B cell (primary cell): ENCODE measurements around the gene COL21A1. TPM values are rescaled to one million over a fixed set of nuclear protein-coding genes. Genes with fewer than 3 reads are reported as not detected.

Experiments used
- ATAC-seq: fragments of 200-7000 bp; cut with Tn5 transposase; one replicate; pipeline ENCODE4 v1.10.0; 2021; ENCODE audit warnings: low read depth, mild to moderate bottlenecking, moderate number of reproducible peaks, moderate library complexity
- CTCF ChIA-PET: fragments of 350-600 bp; sonication (Branson Sonifier 250); formaldehyde crosslinking; loops from one replicate; lab custom pipeline; 2021; ENCODE audit warnings: antibody characterized with exemption, inconsistent platforms; lab: Charles Lee
- POLR2A ChIA-PET: fragments of 350-600 bp; sonication (Branson Sonifier 250); formaldehyde crosslinking; loops from one replicate; lab custom pipeline; 2021; ENCODE audit warnings: antibody characterized with exemption; lab: Charles Lee
- DNase-seq: peaks from one replicate; pipeline ENCODE4 v3.0.0; 2013
- H2AFZ ChIP-seq: 2 replicates; pipeline ENCODE4 v1.6.1; 2012; ENCODE audit warnings: mild to moderate bottlenecking, low read depth, low read length; ENCODE audit not compliant: insufficient read depth, poor library complexity, severe bottlenecking
- H3K27ac ChIP-seq, 2 donors: 1 replicate in 1 of 2; 2 replicates in 1 of 2; pipeline ENCODE4 v1.5.1; 2012 to 2013; ENCODE audit warnings: low read length in 2 of 2, mild to moderate bottlenecking in 2 of 2, moderate library complexity in 1 of 2
- H3K27me3 ChIP-seq, 4 experiments: fragments of 200-600 bp in 1 of 4; sonication (generic) in 1 of 4; replicated peaks in 1 of 4; 1 replicate in 2 of 4; 2 replicates in 2 of 4; pipeline versions ENCODE4 v1.6.1 to v1.7.0; 2013 to 2016; ENCODE audit warnings: low read length in 3 of 4, mild to moderate bottlenecking in 2 of 4, mixed read lengths in 1 of 4, moderate library complexity in 1 of 4; ENCODE audit not compliant: insufficient read depth in 4 of 4, control insufficient read depth in 3 of 4; ENCODE audit errors: control extremely low read depth in 1 of 4
- H3K36me3 ChIP-seq, 2 experiments: replicated peaks in 1 of 2; 1 replicate in 1 of 2; 2 replicates in 1 of 2; pipeline versions ENCODE4 v1.6.1 to v1.7.1; 2013; ENCODE audit warnings: low read length in 1 of 2; ENCODE audit not compliant: insufficient read depth in 2 of 2, control insufficient read depth in 1 of 2; ENCODE audit errors: control extremely low read depth in 1 of 2, extremely low read depth in 1 of 2
- H3K4me1 ChIP-seq, 2 donors: fragments of 200-600 bp in 1 of 2; sonication (generic) in 1 of 2; 1 replicate in 1 of 2; 2 replicates in 1 of 2; pipeline versions ENCODE4 v1.5.1 to v1.6.1; 2013 to 2017; ENCODE audit warnings: low read length in 2 of 2; ENCODE audit not compliant: control insufficient read depth in 2 of 2, insufficient read depth in 2 of 2
- H3K4me2 ChIP-seq: replicated peaks from 2 replicates; pipeline ENCODE3; 2012; ENCODE audit warnings: mild to moderate bottlenecking, low read depth, low read length; ENCODE audit not compliant: poor library complexity, severe bottlenecking
- H3K4me3 ChIP-seq, 5 experiments: fragments of 200-600 bp in 1 of 5; sonication (generic) in 1 of 5; 1 replicate in 3 of 5; 2 replicates in 2 of 5; pipeline versions ENCODE4 v1.5.1 to v1.7.0; 2011 to 2016; ENCODE audit warnings: low read length in 4 of 5, mild to moderate bottlenecking in 4 of 5, low read depth in 2 of 5, control low read depth in 1 of 5, moderate library complexity in 1 of 5; ENCODE audit not compliant: insufficient read depth in 1 of 5; ENCODE audit errors: control extremely low read depth in 1 of 5, extremely low read depth in 1 of 5
- H3K79me2 ChIP-seq: fragments of 200-600 bp; sonication (generic); one replicate; pipeline ENCODE4 v1.6.0; 2016; ENCODE audit warnings: low read length; ENCODE audit not compliant: control insufficient read depth, insufficient read depth
- H3K9ac ChIP-seq: fragments of 200-600 bp; sonication (generic); 2 replicates; pipeline ENCODE4 v1.6.1; 2017; ENCODE audit warnings: mild to moderate bottlenecking, low read length, moderate library complexity
- H3K9me3 ChIP-seq, 3 donors: one replicate each; pipeline versions ENCODE4 v1.6.1 to v1.7.1; 2013; ENCODE audit warnings: low read length in 2 of 3; ENCODE audit not compliant: control insufficient read depth in 2 of 3, insufficient read depth in 1 of 3; ENCODE audit errors: control extremely low read depth in 1 of 3
- H4K20me1 ChIP-seq: 2 replicates; pipeline ENCODE4 v1.6.0; 2012; ENCODE audit warnings: mild to moderate bottlenecking, low read length; ENCODE audit not compliant: insufficient read depth, control insufficient read depth, poor library complexity, severe bottlenecking
- H3K27ac Mint-ChIP-seq: one replicate; pipeline ENCODE4 v1.8.0; 2021; ENCODE audit warnings: mixed read lengths
- H3K27me3 Mint-ChIP-seq: one replicate; pipeline ENCODE4 v1.8.0; 2021; ENCODE audit warnings: mixed read lengths
- H3K4me1 Mint-ChIP-seq: one replicate; pipeline ENCODE4 v1.8.0; 2021; ENCODE audit warnings: mixed read lengths
- H3K4me3 Mint-ChIP-seq: one replicate; pipeline ENCODE4 v1.8.0; 2021; ENCODE audit warnings: mixed read lengths
- H3K9me3 Mint-ChIP-seq: one replicate; pipeline ENCODE4 v1.8.0; 2022; ENCODE audit warnings: mixed read lengths; ENCODE audit not compliant: insufficient read depth
- EZH2 ChIP-seq: IDR thresholded peaks from 2 replicates; pipeline ENCODE4 v1.6.1; 2012; ENCODE audit warnings: borderline replicate concordance, low read depth, mild to moderate bottlenecking, moderate library complexity, low read length; ENCODE audit not compliant: insufficient read depth, poor library complexity, severe bottlenecking
- WGBS: methylation state at CpG from one replicate; pipeline ENCODE4 v1.1.5; 2013; ENCODE audit warnings: missing lambda C conversion rate; ENCODE audit not compliant: insufficient coverage; 5-methylcytosine and 5-hydroxymethylcytosine counted together
- intact Hi-C: fragments of 100-400 bp; cut with micrococcal nuclease; formaldehyde crosslinking; loops from one replicate; pipeline ENCODE4 v1.10.0; 2022
- polyA plus RNA-seq: library from polyadenylated mRNA; depleted of rRNA; stranded (reverse); fragments of >200 nt; gene quantifications from 2 replicates; pipeline ENCODE4 v1.2.3, GENCODE V29; 2012
- total RNA-seq, 2 donors: library from RNA; stranded (reverse); fragments of 120-200 nt in 1 of 2; gene quantifications; 1 replicate in 1 of 2; 2 replicates in 1 of 2; pipeline versions ENCODE4 v1.2.3 to v1.2.4, GENCODE V29; 2013 to 2022
- TF ChIP-seq, protein P1 (sequence below): fragments of 200-600 bp; IDR thresholded peaks from one replicate; pipeline ENCODE4 v1.8.0; 2022; ENCODE audit warnings: antibody characterized with exemption, mild to moderate bottlenecking

The COL21A1 gene
- total and polyA plus RNA-seq, 2 donors (not counting 1 experiment from before 2014, with no cell fraction given): not detected

DNA sequence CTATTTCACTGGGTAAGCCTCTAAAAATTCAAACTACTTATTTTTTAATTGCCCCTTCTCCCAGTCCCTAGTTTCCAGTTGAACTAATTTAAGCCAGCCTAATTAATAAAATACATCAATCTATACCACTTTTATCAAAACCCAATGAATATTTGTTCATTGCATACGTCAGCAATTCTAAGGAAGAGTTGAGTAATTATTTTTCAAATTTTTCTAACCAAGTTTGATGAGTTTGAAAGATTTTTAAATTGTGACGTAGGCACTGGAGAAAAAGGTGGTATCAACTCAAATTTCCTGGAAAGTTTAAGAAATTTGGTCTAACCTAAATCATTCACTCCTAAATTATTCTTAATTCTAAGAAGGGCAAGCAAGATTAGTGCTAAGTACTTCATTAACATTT lies 35.7 kb downstream of the COL21A1 start:
- ATAC-seq: no peak
- intact Hi-C loops: no loop called here
- no peak overlapping the region for H3K9ac ChIP-seq
- H3K4me3 ChIP-seq: no peak overlapping the region
- no peaks in the 10 kb centered on the region for H3K4me1 ChIP-seq
- no peaks in the 10 kb centered on the region for H3K79me2 ChIP-seq
- DNase-seq: no peak
- H3K4me2 ChIP-seq: no peak overlapping the region
- Mint-ChIP-seq H3K4me1 (no peaks in the 10 kb centered on the region), H3K27ac (no peak overlapping the region), H3K27me3 (no peaks in the 10 kb centered on the region), H3K9me3 (peaks cover 6% of the 10 kb centered on the region), H3K4me3 (no peak overlapping the region)
- TF ChIP-seq, protein P1, sequence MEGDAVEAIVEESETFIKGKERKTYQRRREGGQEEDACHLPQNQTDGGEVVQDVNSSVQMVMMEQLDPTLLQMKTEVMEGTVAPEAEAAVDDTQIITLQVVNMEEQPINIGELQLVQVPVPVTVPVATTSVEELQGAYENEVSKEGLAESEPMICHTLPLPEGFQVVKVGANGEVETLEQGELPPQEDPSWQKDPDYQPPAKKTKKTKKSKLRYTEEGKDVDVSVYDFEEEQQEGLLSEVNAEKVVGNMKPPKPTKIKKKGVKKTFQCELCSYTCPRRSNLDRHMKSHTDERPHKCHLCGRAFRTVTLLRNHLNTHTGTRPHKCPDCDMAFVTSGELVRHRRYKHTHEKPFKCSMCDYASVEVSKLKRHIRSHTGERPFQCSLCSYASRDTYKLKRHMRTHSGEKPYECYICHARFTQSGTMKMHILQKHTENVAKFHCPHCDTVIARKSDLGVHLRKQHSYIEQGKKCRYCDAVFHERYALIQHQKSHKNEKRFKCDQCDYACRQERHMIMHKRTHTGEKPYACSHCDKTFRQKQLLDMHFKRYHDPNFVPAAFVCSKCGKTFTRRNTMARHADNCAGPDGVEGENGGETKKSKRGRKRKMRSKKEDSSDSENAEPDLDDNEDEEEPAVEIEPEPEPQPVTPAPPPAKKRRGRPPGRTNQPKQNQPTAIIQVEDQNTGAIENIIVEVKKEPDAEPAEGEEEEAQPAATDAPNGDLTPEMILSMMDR: no peak
- TF ChIP-seq EZH2: no peak
- ChIA-PET CTCF (no interaction called here), POLR2A (no interaction called here)
- H4K20me1 ChIP-seq: no peaks in the 10 kb centered on the region
- H3K27me3 ChIP-seq: no peaks in the 10 kb centered on the region
- WGBS: no CpG with 5 or more reads among the region's 2 CpGs
- H3K9me3 ChIP-seq: no peaks in the 10 kb centered on the region
- H3K27ac ChIP-seq: no peak overlapping the region
- H3K36me3 ChIP-seq: no peaks in the 10 kb centered on the region
- H2AFZ ChIP-seq: no peak overlapping the region

DNA sequence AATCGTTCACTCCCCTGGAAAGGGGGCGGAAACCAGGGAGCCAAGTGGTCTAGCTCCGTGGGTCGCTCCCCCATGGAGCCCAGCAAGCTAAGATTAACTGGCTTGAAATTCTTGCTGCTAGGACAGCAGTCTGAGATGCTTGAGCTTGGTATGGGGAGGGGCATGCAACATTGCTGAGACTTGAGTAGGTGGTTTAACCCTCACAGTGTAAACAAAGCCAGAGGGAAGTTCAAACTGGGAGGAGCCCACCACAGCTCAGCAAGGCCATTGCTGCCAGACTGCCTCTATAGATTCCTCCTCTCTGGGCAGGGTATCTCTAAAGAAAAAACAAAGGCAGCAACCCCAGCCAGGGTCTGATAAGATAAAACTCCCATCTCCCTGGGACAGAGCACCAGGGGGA lies 43.2 kb downstream of the COL21A1 start:
- Mint-ChIP-seq H3K27me3 (no peaks in the 10 kb centered on the region), H3K4me1 (no peaks in the 10 kb centered on the region), H3K27ac (no peak overlapping the region), H3K9me3 (peaks cover 11% of the 10 kb centered on the region), H3K4me3 (no peak overlapping the region)
- ChIA-PET CTCF (no interaction called here), POLR2A (no interaction called here)
- Histone ChIP-seq H3K4me2 (no peak overlapping the region), H3K36me3 (no peaks in the 10 kb centered on the region), H2AFZ (no peak overlapping the region), H3K27ac (no peak overlapping the region), H3K4me1 (no peaks in the 10 kb centered on the region), H3K27me3 (no peaks in the 10 kb centered on the region), H3K79me2 (no peaks in the 10 kb centered on the region), H3K9ac (no peak overlapping the region), H4K20me1 (no peaks in the 10 kb centered on the region), H3K4me3 (no peak overlapping the region), H3K9me3 (peaks cover 0 to 6% (median 0%) of the 10 kb centered on the region in 3 donors)
- intact Hi-C loops: no loop called here
- TF ChIP-seq EZH2: no peak
- TF ChIP-seq, protein P1: no peak
- WGBS: 97% methylated on average over 4 of the region's 4 CpGs
- no peak for DNase-seq
- no peak for ATAC-seq
